Smooth muscle cell (in vitro differentiated cells): ENCODE data around the gene TOGARAM1. TPM values are rescaled to one million over a fixed set of nuclear protein-coding genes. Genes with fewer than 3 reads are reported as not detected.

Experiments
- DNase-seq: peaks from one replicate; lab custom pipeline; 2025; ENCODE audit not compliant: unreplicated experiment; lab: John Stamatoyannopoulos, UW
- H2AFZ ChIP-seq: fragments of 200-600 bp; sonication (generic); 2 replicates; pipeline ENCODE4 v1.6.0; 2016; ENCODE audit warnings: antibody characterized with exemption, low read depth, mild to moderate bottlenecking
- H3F3A ChIP-seq: fragments of 200-600 bp; sonication (generic); 2 replicates; pipeline ENCODE4 v1.6.0; 2017; ENCODE audit warnings: antibody characterized with exemption, low read depth
- H3K27ac ChIP-seq: fragments of 200-600 bp; sonication (generic); 2 replicates; pipeline ENCODE4 v1.5.1; 2016; ENCODE audit warnings: low read depth, mild to moderate bottlenecking
- H3K27me3 ChIP-seq: fragments of 200-600 bp; sonication (generic); 2 replicates; pipeline ENCODE4 v1.6.1; 2016; ENCODE audit warnings: low read depth, mild to moderate bottlenecking
- H3K36me3 ChIP-seq: fragments of 200-600 bp; sonication (generic); 2 replicates; pipeline ENCODE4 v1.5.1; 2016; ENCODE audit warnings: low read depth
- H3K4me1 ChIP-seq: fragments of 200-600 bp; sonication (generic); 2 replicates; pipeline ENCODE4 v1.5.1; 2016; ENCODE audit warnings: low read depth
- H3K4me2 ChIP-seq: fragments of 200-600 bp; sonication (generic); 2 replicates; pipeline ENCODE4 v1.6.0; 2016; ENCODE audit warnings: mild to moderate bottlenecking
- H3K4me3 ChIP-seq: fragments of 200-600 bp; sonication (generic); 2 replicates; pipeline ENCODE4 v1.5.1; 2016; ENCODE audit warnings: mild to moderate bottlenecking
- H3K79me2 ChIP-seq: fragments of 200-600 bp; sonication (generic); 2 replicates; pipeline ENCODE4 v1.6.0; 2016; ENCODE audit warnings: low read depth, mild to moderate bottlenecking
- H3K9ac ChIP-seq: fragments of 200-600 bp; sonication (generic); 2 replicates; pipeline ENCODE4 v1.6.0; 2016; ENCODE audit warnings: low read depth
- H3K9me3 ChIP-seq: fragments of 200-600 bp; sonication (generic); replicated peaks from 2 replicates; pipeline ENCODE4 v1.5.1; 2016; ENCODE audit warnings: low read depth
- H4K20me1 ChIP-seq: fragments of 200-600 bp; sonication (generic); 2 replicates; pipeline ENCODE4 v1.6.0; 2016; ENCODE audit warnings: low read depth
- CTCF ChIP-seq: fragments of 200-600 bp; sonication (generic); IDR thresholded peaks from 2 replicates; pipeline ENCODE4 v1.5.1; 2017; ENCODE audit warnings: borderline replicate concordance, mild to moderate bottlenecking, antibody characterized with exemption; ENCODE audit not compliant: insufficient read depth, poor library complexity, severe bottlenecking
- WGBS: methylation state at CpG from one replicate; pipeline ENCODE4 v1.1.7; 2016; ENCODE audit warnings: low lambda C conversion rate; 5-methylcytosine and 5-hydroxymethylcytosine counted together
- polyA plus RNA-seq: library from polyadenylated mRNA; unstranded; fragments of >200 nt; fragmentation: Nextera tagmentation; extraction: Ambion mirVana; gene quantifications from 2 replicates; pipeline ENCODE4 v1.2.1, GENCODE V29; 2016
- total RNA-seq: library from RNA; depleted of rRNA; stranded (reverse); fragments of >200 nt; gene quantifications from 2 replicates; pipeline ENCODE4 v1.2.3, GENCODE V29; 2014

Gene TOGARAM1
- total RNA-seq (22.8 and 30.2 TPM in 2 replicates), polyA plus RNA-seq (7.3 and 9.8 TPM in 2 replicates)

GRCh38 chr14:44961554-44962333, at the start of gene TOGARAM1, which contains the start of gene KLHL28:
TOGARAM1 (plus strand) TSS chr14:44962190; CDS start chr14:44962422, 232 bp downstream.
KLHL28 (minus strand) TSS chr14:44961947; CDS start chr14:44945928, 16,019 bp downstream.
- H3K4me3 ChIP-seq = peak within 1 kb of the TSS; percentile 79
- H3K36me3 ChIP-seq = no peaks in the 10 kb centered on the region
- peaks cover 38% of the 10 kb centered on the region for H3K4me1 ChIP-seq
- DNase-seq = peak; percentile 76
- peak within 1 kb of the TSS; percentile 87 for H3K27ac ChIP-seq
- no peaks in the 10 kb centered on the region for H3K27me3 ChIP-seq
- no peak for TF ChIP-seq CTCF
- peaks cover 84% of the 10 kb centered on the region for H3K79me2 ChIP-seq
- peak within 1 kb of the TSS; percentile 84 for H2AFZ ChIP-seq
- H4K20me1 ChIP-seq = peaks cover 71% of the 10 kb centered on the region
- peak within 1 kb of the TSS; percentile 88 for H3K9ac ChIP-seq
- peak within 1 kb of the TSS; percentile 99 for H3K4me2 ChIP-seq
- WGBS = 1% methylated on average over 37 of the region's 37 CpGs
- peaks cover 4% of the 10 kb centered on the region for H3F3A ChIP-seq
- H3K9me3 ChIP-seq = no peaks in the 10 kb centered on the region

GRCh38 chr14:44914849-44915248, 47.1 kb upstream of the TOGARAM1 start:
- no peak overlapping the region for H3K27ac ChIP-seq
- no peak overlapping the region for H3K4me2 ChIP-seq
- peak overlapping the region; percentile 72 for H2AFZ ChIP-seq
- no peaks in the 10 kb centered on the region for H3K27me3 ChIP-seq
- no peaks in the 10 kb centered on the region for H3F3A ChIP-seq
- DNase-seq = no peak
- H3K4me1 ChIP-seq = no peaks in the 10 kb centered on the region
- H3K4me3 ChIP-seq = no peak overlapping the region
- TF ChIP-seq CTCF = no peak
- no peak overlapping the region for H3K9ac ChIP-seq
- H3K79me2 ChIP-seq = no peaks in the 10 kb centered on the region
- no peaks in the 10 kb centered on the region for H3K9me3 ChIP-seq
- no peaks in the 10 kb centered on the region for H3K36me3 ChIP-seq
- H4K20me1 ChIP-seq = no peaks in the 10 kb centered on the region
- WGBS = 50% methylated on average over 4 of the region's 4 CpGs

GRCh38 chr14:44928793-44929192, 33.2 kb upstream of the TOGARAM1 start:
- no peaks in the 10 kb centered on the region for H4K20me1 ChIP-seq
- TF ChIP-seq CTCF = no peak
- H3K36me3 ChIP-seq = no peaks in the 10 kb centered on the region
- H3K79me2 ChIP-seq = no peaks in the 10 kb centered on the region
- no peak overlapping the region for H3K4me2 ChIP-seq
- DNase-seq = no peak
- 95% methylated on average over 7 of the region's 7 CpGs for WGBS
- no peak overlapping the region for H3K9ac ChIP-seq
- H3K27ac ChIP-seq = no peak overlapping the region
- H3F3A ChIP-seq = no peaks in the 10 kb centered on the region
- no peak overlapping the region for H3K4me3 ChIP-seq
- H3K4me1 ChIP-seq = no peaks in the 10 kb centered on the region
- H3K27me3 ChIP-seq = no peaks in the 10 kb centered on the region
- H2AFZ ChIP-seq = no peak overlapping the region
- no peaks in the 10 kb centered on the region for H3K9me3 ChIP-seq
